HG03280 (cell line): ENCODE data around the gene OR2T33.
"Not testable (repeated sequence)": the region's sequence is repeated elsewhere in the genome, so short reads cannot be mapped to it uniquely, and the experiment has no call there.

Experiments
- ATAC-seq: cut with Tn5 transposase; IDR thresholded peaks from one replicate; pipeline ENCODE4 v1.9.1; 2021; ENCODE audit warnings: mild to moderate bottlenecking, moderate library complexity; ENCODE audit not compliant: unreplicated experiment

OR2T33 gene, protein sequence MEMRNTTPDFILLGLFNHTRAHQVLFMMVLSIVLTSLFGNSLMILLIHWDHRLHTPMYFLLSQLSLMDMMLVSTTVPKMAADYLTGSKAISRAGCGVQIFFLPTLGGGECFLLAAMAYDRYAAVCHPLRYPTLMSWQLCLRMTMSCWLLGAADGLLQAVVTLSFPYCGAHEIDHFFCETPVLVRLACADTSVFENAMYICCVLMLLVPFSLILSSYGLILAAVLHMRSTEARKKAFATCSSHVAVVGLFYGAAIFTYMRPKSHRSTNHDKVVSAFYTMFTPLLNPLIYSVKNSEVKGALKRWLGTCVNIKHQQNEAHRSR

DNA sequence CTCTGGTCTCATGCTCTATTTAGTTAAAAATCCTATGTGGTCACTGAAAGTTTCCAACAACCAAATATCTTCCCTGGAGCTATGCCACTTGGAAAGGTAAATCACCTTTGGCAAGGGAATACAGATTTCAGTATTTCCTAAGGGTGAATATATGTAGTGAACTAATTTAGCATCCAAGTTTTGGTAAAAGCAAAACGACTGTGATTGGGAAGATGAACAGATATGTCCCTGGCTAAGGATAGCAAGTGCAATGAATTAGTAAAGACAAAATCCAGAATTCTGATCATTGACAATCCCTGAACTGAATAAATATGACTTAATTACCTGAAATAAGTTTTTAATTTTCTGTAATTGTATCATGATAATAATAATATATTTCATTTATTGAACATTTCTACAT lies at the start of gene OR2T33:
Gene OR2T33 (minus strand): TSS at position 101 of the 400 bp plus-strand sequence. CDS start 4,162 bp downstream, outside the sequence.
- no peak for ATAC-seq

DNA sequence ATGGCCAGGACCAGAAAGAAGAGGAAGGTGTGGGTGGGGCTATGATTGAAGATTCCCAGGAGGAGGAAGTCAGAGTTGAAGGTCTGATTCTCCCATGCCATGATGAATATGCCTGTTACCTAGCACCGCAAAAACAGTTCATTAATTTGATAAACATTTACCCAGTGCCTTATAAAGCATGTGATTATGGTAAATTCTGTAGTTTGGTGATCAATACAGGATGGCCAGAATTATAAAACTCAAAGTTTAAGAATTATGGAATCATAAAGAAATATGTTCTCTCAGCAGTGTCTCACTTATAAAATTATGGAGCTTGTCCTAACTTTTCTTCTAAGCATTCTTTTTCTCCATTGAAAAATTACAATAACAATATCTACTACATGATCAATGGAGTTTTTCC lies 46.7 kb upstream of the OR2T33 start, which contains the start of gene OR2M7:
Gene OR2M7 (minus strand): TSS at position 101 of the 400 bp plus-strand sequence. CDS start 0 bp downstream, at position 101.
- no peak for ATAC-seq

DNA sequence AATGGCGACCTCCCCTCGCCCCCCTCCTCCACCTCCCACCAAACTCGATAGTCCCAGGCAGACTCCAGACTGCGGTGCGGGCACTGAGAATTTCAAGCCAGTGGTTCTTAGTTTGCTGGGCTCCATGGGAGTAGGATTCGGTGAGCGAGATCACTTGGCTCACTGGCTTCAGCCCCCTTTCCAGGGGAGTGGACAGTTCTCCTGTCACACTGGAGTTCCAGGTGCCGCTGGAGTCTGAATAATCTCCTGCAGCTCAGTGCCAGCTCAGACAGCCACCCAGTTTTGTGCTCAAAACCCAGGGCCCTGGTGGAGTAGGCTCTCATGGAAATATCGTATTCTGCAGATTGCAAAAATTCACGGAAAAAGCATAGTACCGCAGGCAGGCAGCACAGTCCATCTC lies 39.0 kb upstream of the OR2T33 start:
- no peak for ATAC-seq

DNA sequence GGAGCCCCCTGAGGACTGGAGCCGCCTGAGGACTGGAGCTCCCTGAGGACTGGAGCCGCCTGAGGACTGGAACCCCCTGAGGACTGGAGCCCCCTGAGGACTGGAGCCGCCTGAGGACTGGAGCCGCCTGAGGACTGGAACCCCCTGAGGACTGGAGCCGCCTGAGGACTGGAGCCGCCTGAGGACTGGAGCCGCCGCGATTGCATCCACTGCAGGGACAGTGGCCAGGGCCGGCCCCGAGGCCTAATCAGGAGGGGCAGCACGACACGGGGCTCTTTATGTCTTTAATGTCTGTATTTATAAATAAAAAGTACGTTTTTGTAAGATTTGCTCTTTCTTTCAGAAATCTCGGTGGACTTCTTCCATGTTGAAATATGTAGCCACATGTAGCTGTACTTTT lies 29.0 kb upstream of the OR2T33 start:
- ATAC-seq: not testable (repeated sequence)

DNA sequence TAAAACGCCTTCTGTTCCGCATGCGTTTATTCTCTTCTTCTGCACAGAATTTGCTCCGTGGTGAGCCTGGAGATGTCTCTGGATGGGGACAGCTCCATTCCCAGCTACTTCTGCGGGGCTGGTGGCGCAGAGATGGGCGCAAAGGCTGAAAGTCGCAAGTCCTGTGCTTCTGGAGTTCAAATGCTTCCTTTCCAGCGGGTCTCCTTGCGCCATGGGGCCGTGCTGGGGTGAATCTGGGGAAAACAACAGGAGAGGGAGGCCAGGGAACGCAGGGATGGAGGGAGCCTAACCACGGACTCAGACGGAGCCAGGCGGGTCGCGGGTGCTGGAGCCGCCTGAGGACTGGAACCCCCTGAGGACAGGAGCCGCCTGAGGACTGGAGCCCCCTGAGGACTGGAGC lies 28.3 kb upstream of the OR2T33 start:
- no peak for ATAC-seq

DNA sequence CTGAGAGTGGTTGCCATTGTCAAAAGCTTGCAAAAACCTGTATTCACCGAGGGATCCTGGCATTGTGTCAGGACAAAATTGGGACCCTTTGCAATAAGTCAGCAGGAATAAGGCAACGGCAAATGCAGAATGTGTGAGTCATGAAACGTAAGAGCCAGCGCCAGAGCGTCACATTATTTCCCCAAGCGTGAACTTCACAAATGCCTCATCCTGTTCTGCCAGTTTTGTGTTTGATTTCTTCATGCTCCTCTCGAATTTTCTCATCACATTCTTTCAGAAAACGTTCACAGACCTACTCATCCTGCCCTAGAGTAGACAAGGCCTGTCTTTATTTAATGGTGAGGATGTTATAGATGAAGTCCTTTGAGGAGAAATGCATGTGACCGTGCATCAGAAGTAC lies 27.9 kb upstream of the OR2T33 start:
- not testable (repeated sequence) for ATAC-seq

DNA sequence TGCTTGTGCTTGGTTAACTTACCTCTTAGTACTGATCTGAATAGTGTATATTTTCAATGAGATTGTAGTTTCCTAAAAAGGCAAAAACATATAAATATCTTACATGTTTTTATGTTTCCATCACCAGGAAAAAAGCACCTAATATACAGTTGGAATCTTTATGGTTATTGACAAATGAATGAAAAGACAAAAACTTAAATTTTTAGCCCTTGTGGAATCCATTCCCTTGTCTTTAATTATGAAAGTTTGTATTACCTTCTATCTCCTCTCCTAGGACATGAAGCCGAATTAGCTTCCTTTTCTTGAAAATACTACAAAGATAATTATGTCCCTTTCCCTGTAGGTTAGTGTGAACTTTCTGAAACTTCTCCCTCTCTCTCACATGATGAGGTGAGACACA lies 25.5 kb upstream of the OR2T33 start, which contains the start of gene OR2T12:
Gene OR2T12 (minus strand): TSS at position 101 of the 400 bp plus-strand sequence. CDS start 7,846 bp downstream, outside the sequence.
- no peak for ATAC-seq

DNA sequence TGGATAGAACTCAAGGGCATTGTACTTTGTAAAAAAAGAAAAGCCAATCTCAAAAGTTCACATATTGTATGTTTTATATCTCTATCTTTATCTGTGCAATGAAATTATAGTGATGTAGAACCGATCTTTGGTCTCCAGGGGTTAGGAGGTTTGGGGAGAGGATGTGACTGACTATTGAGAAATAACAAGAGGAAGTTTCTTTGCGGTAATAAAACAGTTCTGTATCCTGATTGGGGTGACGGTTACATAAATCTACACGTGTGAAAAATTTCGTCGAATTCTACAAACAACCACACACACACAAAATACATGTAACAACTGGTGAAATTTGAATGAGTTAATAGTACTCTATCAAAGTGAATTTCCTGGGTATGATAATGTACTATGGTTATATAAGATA lies 10.6 kb upstream of the OR2T33 start:
- ATAC-seq: no peak

DNA sequence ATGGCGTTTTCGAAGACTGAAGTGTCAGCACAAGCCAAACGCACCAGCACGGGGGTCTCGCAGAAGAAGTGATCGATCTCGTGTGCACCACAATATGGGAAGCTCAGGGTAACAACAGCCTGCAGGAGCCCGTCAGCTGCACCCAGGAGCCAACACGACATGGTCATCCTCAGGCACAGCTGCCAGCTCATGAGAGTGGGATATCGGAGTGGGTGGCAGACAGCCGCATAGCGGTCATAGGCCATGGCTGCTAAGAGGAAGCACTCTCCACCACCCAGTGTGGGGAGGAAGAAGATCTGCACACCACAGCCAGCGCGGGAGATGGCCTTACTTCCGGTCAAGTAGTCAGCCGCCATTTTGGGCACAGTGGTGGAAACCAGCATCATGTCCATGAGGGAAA lies 4.6 kb downstream of the OR2T33 start:
- not testable (repeated sequence) for ATAC-seq

DNA sequence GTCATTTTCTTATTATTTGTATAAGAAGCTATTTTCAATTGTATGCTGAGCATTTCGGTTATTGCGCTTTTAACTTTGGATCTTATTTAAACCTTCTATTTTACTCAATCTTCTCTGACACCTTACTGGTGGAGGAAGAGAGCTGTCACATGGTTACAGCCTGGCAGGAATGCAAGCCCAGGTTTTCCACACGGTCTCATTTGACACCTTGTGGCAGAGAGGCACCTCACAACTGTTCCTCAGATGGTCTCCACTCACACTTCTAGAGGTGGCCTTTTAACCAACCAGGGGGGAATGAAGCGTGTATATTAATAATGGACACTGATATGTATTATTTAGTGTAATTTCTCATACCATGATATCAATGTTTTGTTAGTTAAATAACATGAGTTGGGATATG lies 9.6 kb downstream of the OR2T33 start:
- no peak for ATAC-seq

DNA sequence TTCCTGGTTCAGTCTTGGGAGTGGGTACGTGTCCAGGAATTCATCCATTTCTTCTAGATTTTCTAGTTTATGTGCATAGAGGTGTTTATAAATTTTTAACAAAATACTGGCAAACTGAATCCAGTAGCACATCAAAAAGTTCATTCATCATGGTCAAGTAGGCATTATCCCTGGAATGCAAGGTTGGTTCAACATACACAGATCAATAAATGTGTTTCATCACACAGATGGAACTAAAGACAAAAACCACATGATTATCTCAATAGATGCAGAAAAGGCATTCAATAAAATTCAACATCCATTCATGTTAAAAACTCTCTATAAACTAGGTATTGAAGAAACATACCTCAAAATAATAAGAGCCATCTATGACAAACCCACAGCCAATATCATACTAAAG lies 18.5 kb downstream of the OR2T33 start:
- ATAC-seq: not testable (repeated sequence)

DNA sequence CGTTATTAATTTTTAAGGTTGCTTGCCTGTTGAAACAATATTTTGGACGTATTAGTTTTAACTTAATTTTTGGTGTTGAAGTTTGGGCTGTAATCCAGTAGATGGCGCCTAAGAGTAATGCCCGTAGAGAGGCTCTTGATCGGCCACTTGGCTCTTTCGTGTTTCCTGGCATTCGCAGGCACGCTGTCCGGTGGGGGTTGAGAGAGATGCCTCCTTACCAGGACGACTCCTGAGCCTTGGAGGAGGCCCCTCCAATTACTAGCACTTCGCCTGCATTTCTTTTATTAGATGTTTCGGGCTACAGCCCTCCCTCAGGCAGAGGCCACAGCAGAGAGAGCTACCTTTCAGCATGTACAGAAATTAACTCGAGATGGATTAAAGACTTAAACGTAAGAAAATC lies 34.6 kb downstream of the OR2T33 start:
- ATAC-seq: peak; percentile 72

DNA sequence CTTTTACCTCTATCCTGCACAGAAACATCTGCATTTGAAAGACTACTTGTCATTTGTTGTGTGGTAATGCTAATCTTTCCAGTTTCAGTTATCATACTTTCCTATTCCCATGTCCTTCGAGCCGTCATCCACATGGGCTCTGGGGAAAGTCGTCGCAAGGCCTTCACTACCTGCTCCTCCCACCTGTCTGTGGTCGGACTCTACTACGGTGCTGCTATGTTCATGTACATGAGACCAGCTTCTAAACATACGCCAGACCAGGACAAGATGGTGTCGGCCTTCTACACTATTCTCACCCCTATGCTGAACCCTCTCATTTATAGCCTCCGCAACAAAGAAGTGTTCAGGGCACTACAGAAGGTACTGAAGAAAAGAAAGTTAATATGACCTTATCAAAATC lies 38.3 kb downstream of the OR2T33 start:
- ATAC-seq: no peak

DNA sequence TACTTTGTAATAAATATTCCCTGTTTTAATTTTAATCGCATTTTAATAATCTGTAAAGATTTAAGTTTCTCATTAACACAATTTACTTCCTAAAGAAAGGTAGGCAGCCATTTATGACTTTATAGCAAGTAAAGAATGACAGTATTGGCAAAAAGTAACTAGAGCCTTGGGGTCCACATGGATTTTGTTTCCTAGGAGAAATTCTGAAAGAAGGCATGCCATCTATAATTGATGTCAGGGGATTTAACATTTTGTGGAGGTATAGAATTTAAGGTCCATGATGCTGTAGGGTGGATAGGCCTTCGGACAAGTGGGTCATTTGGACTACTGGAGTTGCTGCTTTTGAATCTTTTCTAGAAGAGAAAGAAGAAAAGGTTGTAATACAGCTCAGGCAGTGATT lies 46.7 kb downstream of the OR2T33 start, which contains the start of gene OR2M4:
Gene OR2M4 (plus strand): TSS at position 301 of the 400 bp plus-strand sequence. CDS start 7,512 bp downstream, outside the sequence.
- ATAC-seq: no peak

DNA sequence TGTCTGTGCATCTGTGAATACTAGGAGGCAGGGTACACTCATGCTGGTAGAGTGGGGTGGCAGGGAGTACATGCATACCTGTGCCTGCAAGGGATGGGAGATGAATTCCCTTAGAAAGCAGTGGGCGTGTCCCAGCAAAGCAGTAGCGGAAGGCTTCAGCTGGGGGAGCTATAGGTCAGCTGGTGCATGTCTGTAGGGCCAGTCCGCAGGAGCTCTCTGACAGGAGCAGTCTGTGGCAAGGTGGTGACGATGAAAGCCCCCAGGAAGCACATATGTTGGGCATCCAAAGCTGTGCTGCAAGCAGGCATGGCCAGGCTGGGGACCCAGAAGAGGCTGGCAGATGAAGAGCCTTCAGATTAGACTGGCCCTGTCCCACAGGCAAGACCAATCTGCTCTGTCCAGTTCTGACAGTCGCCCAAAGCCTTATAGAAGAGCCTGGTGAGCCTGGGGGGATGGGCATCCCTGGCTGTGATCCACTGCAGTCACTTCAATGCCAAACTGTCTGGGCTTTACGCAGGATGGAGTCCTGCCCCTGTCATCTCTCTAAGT lies 48.3 kb downstream of the OR2T33 start:
- ATAC-seq: no peak

DNA sequence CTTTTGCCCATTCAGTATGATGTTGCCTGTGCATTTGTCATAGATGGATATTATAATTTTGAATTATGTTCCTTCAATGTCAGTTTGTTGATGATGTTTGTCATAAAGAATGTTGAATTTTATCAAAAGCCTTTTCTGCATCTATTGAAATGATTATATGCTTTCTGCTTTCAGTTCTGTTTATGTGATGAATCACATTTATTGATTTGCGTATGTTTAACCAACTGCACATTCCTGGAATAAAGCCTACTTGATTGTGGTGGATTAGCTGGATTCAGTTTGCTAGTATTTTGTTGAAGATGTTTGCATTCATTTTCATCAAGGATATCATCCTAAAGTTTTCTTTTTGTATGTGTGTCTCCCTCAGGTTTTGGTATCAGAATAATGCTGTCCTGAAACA lies 52.2 kb downstream of the OR2T33 start:
- no peak for ATAC-seq
